ENCODE measurements around the gene ERCC6.

Gene ERCC6

DNA sequence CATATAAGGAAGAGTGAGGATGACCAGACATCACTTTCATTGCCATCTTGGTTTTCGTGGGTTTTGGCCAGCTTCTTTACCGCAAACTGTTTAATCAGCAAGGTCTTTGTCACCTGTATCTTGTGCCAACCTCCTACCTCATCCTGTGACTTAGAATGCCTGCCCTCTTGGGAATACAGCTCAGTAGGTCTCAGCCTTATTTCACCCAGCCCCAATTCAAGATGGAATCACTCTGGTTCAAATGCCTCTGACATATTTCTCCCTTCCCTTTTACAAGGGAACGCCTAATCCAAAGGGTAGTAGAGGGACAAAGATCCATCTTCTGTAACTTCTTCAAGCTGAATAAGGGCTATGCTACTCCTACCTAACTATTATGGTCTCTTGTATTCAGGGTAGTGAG, 4.7 kb upstream of the ERCC6 start:
- DNase-seq: no peak

DNA sequence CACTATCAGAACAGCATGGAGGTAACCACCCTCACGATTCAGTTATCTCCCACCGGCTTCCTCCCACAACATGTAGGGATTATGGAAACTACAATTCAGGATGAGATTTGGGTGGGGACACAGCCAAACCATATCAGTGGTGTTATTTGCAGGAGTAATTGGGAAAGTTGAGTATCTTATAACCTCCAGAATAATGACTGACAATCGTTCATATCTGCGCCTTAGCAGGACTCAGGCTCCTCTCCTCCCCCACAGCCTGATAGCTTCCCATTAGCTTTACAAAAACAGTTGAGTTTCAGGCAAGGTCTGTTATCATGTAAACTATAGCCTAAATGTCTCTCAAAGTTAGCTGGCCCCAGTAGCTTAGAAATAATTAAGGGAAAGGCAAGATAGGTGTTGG, 3.4 kb upstream of the ERCC6 start:
- no peak for DNase-seq

DNA sequence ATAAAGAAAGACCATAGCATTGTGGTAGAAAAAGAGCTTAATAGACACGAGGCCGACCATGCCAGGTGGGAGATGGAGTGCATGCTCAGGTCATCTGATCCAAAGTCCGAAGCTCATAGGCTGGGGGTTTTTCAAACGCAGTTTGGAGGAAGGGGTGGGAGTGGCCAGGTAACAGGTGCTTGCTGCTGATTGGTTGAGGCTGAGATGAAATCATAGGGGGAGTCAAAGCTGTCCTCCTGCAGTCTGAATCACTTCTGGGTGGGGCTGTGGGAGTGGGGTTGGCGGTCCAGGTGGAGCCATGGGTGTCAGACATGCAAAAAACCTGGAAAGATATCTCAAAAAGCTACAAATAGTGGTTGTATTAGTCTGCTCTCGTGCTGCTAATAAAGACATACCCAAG, 2.8 kb upstream of the ERCC6 start:
- no peak for DNase-seq

DNA sequence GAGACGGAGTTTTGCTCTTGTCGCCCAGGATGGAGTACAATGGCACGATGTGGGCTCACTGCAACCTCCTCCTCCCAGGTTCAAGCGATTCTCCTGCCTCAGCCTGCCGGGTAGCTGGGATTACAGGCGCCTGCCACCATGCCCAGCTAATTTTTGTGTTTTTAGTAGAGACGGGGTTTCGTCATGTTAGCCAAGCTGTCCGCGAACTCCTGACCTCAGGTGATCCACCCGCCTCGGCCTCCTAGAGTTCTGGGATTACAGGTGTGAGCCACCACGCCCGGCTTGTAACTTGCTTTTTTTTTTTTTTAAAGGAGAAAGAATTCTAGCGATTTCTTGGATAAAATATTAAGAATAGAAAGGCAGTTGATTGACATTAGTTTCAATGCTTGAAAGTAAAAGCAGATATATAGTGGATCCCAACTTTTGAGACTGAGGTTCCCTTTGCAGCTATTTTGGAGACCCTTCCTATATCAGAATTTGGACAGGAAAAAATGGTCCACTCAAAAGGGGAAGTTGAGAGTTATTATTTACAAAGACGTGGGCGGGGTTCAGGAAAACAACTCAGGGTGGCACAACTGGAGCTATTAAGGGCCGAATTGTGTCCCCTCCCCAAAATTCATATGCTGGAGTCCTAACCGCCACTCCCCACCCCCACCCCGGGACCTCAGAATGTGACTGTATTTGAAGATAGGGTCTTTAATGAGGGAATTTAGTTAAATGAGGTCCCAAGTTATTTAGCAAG, 1.3 kb upstream of the ERCC6 start:
- DNase-seq: no peak

DNA sequence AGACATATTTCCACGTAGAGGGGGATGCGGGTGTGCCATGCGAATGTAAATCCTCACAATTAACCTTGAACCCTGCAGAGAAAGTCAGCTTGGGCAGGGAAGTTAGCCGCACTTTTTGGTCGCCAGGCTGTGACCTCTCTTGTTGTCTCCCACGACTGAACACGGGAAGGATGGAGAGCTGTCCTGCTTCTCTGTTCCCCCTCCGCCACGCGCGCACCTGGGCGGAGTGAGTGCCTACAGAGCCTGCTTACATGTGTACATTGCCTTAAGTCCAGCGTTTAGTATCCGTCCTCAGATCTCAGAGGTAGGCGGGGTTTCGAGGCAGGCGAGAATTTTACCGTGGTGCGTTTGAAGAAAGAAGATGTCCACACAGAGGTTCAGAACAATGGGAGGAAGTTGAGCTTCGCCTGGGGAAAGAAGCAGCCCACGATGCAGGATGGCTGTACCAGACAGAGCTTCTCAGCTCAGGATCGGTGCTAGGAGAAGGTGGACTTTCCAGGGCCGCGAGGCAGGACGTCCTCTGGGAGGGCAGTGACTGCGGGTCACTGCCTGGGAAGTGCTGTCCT, 482 bp upstream of the ERCC6 start:
- peak; percentile 10 to 31 for DNase-seq

DNA sequence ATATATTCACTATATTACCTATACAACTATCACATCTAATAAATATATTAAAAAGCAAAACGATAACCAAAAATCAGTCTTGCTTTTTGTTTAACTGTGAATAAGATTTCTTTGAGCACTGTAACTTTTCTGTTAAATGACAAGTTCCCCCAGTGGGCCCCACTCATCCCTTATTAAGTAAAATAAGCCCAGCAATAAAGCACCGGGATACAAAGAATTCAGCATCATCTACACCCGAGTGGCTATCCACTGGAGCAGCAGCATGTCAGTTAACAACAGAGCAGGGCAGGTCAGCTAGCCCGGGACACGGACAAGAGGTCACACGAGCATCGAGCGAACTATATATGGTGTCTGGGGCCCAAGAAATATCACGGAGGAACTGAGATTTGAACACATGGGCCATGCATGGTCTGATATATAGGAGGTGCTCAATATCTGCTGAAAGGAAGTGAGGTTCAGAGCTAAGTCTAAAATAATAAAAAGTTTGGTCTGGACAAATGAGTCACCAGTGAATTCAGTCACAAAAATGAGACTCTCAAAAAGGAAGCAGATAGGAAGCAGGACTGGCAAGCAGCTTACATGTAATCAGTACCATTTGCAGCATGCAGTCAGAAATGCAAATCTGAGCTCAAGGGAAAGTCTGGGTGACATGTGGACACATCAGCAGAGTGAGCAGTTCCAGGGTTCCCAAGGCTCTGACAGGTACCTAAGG, 4.1 kb downstream of the ERCC6 start:
- no peak for DNase-seq

DNA sequence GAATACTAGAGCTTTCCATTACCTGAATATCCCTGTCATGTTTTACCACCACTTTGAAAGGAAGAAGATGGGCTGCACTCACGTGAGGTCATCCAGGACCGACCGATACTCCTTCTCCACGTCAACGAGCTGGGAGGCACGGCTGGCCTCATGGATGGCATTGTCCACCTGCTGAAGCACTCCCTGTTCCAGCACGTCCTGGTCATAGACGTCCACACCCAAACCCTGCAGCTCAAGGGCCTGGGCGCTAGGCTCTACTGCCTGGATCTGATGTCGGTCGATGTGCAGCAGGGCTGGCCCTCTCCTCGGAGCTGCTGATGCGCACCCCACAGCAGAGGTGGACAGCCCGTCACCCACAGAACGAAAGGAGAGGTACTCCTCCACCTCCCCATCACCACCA, 6.5 kb downstream of the ERCC6 start:
- no peak for DNase-seq

DNA sequence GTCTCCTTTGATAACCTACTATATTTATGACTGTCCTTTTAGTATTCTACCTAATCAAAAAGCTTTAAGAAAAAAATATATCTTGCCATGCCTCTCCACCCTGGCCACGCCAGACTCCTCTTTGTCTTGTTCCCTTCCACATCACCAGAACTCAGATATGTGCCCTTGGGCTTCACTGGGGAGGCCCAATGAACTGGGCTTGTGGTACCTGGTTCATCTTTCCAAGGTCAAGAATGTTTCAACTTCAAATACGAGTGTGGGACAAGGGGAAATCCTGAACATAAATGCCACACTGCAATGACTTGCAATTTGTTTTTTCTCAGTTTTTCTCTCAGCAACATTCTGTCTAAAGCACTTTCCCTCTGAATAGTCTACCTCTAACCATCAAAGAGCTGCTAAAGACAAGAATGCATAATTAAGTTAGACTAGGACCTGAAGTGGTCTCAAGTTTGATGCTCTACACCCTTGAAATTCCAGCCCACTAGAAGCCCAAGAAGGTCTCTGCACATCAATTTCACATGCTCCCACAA, 9.9 kb downstream of the ERCC6 start:
- DNase-seq: no peak

DNA sequence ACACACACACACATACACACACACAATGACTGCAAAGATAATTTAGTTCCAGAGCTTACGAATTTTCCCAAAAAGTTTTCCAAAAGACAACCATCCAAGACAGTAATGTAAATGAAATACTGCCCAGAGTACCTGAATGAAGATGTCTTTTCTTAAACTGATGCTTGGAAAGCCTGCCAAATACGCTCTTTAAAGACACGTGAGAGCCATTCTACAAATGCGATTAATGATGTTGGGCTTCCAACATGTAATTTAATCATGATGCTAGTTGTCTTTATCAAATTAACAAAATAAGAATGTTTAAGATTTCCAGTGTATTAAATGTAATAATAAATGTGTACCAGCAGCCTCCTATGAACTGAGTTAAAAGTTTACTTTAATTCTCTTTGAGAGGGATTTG, 11.1 kb downstream of the ERCC6 start:
- no peak for DNase-seq

DNA sequence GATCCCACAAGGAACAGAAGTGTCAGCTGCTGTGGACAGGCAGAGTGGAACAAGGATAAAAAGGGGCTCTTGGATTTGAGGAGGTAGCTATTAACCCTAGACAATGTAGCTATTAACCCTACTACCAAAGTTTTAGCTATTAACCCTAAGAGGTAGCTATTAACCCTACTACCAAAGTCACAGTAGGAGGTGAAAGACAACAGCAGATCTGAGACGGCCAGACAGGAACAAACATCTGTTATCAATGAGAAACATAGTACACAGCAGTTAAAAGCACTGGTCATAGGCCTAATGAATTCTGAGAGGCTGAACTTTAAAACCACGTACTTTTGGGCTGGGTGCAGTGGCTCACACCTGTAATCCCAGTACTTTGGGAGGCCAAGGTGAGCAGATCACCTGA, 11.9 kb downstream of the ERCC6 start:
- DNase-seq: no peak

DNA sequence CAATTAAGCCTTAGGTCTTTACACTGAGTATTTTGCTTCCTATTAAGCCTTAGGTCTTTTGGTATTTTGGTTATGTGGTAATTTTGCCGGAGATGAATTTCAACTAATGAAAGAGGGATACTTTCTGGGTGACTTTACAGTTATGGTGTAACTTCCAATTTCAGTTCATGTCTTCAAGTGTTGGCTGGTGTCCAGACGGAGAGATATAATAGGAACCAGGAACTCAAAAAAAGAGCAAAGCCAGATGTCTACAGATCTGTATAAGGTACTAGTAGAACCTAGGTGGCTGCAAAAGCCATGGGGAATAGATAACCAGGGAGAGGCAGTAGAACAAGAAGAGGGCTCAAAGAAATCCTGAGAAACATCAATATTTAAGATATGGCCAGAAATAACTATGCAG, 12.3 kb downstream of the ERCC6 start:
- no peak for DNase-seq

DNA sequence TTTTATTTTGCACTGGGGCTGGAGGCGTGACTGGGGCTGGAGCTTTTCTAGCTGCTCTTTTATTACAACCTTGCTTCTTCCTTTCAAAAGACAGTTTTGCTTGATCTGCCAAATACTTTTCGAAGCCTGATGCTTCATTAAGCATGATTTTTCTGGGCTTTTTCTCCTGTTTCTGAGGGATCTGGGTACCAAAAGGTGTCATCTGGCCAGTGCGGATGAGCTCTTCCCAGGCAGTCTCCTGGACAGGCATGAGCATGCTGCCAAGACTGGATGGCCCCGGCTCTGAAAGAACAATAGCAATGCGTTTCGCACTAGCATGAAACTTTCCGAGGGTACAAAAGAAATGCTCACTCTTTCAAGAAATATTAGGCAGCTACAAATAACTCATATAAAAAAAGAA, 14.4 kb downstream of the ERCC6 start:
- no peak for DNase-seq

DNA sequence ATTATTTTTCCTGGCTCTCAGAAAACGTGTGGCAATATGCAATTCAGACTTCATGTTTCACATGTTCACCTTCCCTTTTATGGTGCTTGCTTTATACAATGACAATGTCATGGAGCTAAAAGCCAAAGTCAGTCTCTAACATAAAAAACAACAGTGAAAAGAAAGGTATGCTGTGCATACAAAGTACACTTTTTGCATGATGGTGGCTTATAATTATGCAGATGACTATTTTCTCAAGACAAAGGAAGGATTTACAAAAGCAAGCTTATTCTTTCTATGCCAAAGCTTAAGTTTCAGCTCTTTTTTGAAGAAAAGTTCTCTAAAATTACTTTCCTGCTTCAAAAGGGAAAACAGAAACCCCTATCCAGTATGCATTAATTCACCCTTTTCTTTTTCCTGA, 15.6 kb downstream of the ERCC6 start:
- DNase-seq: no peak

DNA sequence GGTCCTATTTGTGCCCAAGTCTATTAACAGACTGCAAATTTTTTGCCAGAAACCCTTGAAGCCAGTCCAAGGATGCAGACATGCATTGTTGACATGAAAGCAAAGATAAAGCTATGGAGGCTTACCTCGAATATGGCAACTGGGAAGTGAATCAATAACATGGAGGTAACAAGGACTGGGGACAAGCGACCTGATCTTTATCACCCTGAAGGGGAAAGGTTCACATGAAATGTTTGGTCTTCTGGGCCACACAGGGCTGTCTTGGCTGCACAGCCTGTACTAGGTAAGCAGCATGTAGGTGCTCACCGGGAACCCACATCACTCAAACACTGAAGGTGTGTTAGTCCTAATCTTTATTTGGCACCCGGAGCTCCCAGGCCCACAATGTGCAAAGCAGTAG, 17.9 kb downstream of the ERCC6 start:
- no peak for DNase-seq

DNA sequence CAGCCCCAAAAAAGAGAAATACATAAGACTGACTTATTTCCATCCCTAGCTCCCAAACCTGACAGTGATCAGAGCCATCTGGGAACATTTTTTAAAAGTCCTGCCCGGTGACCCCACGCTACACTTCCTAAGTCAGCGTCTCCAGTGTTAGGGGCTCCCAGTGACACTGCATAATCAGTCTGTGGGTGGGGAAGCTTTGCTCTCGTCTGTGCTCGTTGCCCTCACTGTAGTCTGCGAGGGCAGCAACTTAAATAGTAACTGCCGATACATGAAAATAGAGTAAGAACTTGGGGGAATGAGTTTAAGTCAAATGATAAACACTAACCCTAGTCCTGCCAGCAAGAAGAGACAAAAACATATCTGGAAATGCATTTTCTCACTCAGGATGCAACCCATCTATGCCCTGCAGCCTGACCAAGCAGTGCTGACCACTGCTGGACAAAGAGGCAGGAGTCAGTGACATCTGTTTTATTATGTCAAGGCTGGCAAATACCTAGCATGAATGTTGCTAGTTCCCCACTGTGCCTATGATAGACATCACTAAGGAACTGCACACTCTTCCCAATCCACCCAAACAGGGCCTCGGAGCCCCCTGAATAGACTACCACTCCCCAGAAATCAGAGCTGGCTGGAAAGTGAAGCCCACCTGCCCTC, 18.7 kb downstream of the ERCC6 start:
- DNase-seq: no peak

DNA sequence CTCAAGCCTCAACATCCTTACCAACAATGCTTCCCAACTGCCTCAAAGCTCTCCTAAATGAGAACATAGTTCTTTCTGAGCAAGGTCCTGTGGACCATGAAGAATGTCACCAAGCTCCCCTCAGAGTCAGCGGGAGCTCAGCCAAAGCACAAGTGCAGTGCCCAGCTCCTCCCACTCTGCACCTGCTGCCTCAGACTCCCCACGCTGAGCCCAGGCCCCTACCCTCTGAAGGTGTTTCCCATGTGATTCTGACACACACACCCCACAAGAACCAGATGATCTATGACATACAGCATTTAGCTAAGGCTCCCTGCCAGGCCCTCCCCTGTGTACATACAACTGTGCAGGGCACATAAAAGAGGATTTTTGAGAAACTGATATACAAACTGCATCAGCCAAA, 19.2 kb downstream of the ERCC6 start:
- DNase-seq: no peak

DNA sequence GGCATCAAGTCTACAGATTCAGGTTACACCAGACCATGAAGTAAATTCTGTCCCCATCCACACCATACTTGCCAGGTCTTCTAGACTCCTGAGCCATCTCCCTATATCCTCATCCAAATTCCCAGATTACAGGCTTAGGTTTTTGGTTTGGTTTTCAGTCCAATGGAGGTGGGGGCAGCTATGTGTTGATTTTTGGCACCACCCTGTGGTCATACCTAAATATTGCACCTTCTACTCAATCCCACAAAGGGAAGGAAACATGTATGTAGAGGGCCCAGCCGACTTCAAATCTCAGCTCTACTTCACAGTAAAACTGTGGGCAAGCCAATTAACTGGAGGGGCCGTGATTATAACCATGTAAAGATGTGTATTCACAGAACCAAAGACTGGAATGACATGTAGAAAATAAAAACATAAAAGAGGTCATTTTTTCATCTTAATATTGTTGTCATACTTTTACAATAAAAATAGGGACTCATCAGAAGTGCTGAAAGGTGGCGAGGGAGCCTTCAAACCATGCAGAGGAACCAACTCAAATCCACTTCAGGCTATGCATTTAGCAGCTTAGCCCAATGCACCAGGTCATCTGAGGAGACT, 19.8 kb downstream of the ERCC6 start:
- peak; percentile 9 to 27 for DNase-seq

DNA sequence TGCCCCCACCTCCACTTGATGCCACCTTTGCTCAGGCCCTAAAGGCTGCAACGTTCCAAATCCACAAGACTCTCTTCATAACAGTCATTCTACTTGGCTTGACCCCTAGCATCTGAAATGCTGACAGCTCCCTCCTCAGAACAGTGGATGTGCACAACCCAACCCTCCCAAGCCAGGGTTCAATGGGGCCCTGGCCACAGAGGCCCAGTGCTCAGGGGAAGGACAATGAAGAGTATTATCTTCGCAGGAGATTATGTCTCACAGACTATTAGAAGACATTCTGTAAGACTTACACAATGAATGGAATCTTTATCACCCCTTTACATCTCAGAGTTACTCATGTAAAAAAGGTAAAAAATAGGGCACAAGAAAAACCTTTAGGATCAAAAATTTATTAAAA, 20.4 kb downstream of the ERCC6 start:
- DNase-seq: no peak

DNA sequence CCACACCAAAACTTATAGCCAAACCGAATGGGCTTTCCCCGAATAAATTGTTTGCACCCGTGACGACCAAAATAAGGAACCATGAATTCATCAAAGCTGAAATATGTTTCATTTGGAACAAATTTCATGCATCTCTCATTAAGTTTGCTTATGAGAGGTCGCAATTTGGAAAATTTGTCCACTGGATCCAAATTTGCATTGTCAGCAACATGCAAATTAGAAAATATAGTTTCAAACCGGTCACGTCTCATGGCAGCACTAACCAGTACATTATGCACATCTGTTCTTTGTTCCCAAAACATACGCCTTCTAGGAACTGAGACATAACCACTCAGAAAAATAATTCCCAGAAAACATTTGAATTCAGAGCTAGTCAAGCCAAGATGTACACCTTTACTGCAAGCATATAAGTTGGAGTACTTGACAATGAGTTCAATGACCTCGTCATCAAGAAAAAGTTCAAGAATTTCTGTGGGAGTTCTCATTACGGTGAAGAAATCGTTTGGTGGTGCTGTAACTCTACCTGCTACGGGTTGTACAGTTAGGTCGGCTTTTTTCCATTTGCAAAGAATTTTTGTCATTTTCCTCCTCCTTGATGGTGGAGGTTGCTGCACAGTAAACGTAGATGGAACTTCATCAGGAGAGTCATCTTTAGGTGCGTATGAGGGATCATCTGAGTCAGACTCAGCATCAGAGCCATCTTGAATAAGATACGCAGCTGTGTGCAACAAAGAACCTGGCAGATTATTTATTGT, 22.5 kb downstream of the ERCC6 start:
- no peak for DNase-seq

DNA sequence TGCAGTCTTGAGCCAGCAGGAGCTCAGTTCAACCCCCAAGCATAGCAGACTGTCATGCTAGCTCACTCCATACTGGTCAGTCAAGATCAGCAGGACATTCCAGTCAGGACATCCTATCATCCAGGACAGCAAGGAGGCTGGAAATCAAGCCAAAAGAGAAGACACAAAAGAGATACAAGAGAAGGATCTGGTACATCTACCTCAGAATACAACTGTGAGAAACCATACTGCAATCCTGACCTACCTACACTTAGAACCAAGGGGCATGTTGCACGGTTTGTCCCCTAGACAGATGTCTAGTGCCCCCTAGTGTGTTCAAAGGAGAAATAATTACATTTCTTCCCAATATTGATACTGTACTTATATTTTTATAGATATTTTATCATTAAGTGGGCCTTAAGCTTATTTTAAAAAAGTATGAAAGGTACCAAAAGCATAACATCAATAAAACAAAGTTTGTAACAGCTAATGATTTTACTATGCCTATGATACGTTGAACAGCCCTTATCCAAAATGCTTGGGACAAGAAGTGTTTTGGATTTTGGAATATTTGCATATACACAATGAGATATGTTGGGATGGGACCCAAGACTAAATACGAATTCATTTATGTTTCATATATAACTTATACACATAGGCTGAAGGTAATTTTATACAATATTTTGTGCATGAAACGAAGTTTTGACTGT, 26.7 kb downstream of the ERCC6 start:
- no peak for DNase-seq

DNA sequence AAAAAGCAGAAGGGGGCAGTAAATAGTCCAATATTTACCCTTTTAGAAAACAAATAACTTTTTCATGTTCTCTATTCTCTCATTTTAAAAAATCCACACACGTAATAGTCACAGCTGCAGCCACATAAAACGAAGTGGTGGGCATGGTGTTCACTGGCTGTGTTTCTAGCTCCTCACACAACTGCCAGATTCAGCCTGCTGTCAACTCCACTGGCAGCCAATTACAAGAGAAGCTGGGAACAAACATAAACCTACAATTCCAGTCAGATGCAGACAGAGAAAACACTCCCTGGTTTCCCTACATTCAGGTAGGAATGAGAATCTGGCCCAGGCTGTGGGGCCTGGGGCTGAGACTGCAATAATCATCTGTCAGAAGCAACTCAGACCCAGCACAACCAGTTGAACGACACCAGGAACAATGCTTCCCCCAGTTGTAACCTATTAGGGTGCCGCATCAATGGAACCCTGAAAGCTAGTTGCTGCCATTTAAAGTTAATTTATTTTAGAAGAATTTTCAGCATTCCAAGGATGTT, 29.1 kb downstream of the ERCC6 start:
- DNase-seq: no peak

DNA sequence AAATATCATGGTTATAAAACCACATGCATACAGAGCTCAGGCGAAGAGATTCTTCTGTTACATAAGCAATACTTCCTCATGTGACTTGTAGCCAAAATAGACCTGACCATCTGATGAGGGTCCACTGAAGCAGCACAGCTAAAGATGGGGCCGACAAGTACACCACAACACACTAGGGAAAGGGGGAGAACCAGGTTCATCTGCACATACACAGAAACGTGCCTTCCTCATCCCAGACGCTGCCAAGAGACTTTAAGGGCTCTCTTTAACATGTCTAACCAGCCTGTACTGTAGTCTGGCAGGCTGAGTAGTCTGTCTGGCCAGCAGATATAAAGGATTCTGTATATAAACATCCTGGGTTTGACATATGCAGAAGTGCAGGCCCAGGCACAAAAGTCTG, 30.3 kb downstream of the ERCC6 start:
- DNase-seq: no peak
